HT-29 (cell line): ENCODE measurements around the gene DGKQ. TPM values are rescaled to one million over a fixed set of nuclear protein-coding genes. Genes with fewer than 3 reads are reported as not detected.
A peak's percentile ranks its signal among the peaks of the same experiment; 100 is the strongest.
"Not testable (repeated sequence)": the region's sequence is repeated elsewhere in the genome, so short reads cannot be mapped to it uniquely, and the experiment has no call there.

Experiments
- DNase-seq: peaks from one replicate; pipeline ENCODE4 v3.0.0-alpha.2; 2015; ENCODE audit warnings: low spot score
- total RNA-seq: library from RNA; depleted of rRNA; stranded (reverse); fragments of >200 nt; shearing (Covaris generic); gene quantifications from 2 replicates; pipeline ENCODE4 v1.2.3, GENCODE V29; 2014

Gene DGKQ
- total RNA-seq, 1 experiment from 2014 or later, result 46.7 TPM

GRCh38 chr4:978957-979701 lies 5.8 kb upstream of the DGKQ start:
- no peak for DNase-seq

- DNase-seq, result not testable (repeated sequence)
Measured at GRCh38 chr4:976016-976415, 2.6 kb upstream of the DGKQ start.

- no peak for DNase-seq
Measured at GRCh38 chr4:974668-975067, 1.3 kb upstream of the DGKQ start.

- DNase-seq, result peak; percentile 54
Measured at GRCh38 chr4:972651-973424, 531 bp downstream of the DGKQ start.

GRCh38 chr4:971666-972500 lies 1.5 kb downstream of the DGKQ start:
- peak; percentile 24 for DNase-seq

- no peak for DNase-seq
Measured at GRCh38 chr4:970854-971520, 2.4 kb downstream of the DGKQ start.

GRCh38 chr4:970046-970745 lies 3.2 kb downstream of the DGKQ start:
- DNase-seq, result no peak

GRCh38 chr4:968621-969394 lies 4.6 kb downstream of the DGKQ start:
- no peak for DNase-seq

GRCh38 chr4:968221-968620 lies 5.1 kb downstream of the DGKQ start:
- no peak for DNase-seq

GRCh38 chr4:967113-968104 lies 6.0 kb downstream of the DGKQ start:
- DNase-seq, result no peak

GRCh38 chr4:966266-967112 lies 6.9 kb downstream of the DGKQ start:
- no peak for DNase-seq

- no peak for DNase-seq
Measured at GRCh38 chr4:965766-966134, 7.6 kb downstream of the DGKQ start.

- no peak for DNase-seq
Measured at GRCh38 chr4:965048-965765, 8.2 kb downstream of the DGKQ start.

- no peak for DNase-seq
Measured at GRCh38 chr4:964346-965025, 8.9 kb downstream of the DGKQ start.

GRCh38 chr4:963276-964225 lies 9.8 kb downstream of the DGKQ start:
- peak; percentile 31 for DNase-seq
